PFSK-1 (cell line): ENCODE data around the gene QRFPR.

Source experiments
- FOXP2 ChIP-seq: optimal IDR thresholded peaks from 2 replicates; pipeline ENCODE3; 2011; ENCODE audit warnings: borderline replicate concordance, control low read depth, inconsistent platforms; ENCODE audit not compliant: insufficient read depth; ENCODE audit errors: extremely low read length, extremely low read depth
- POLR2AphosphoS5 ChIP-seq: IDR thresholded peaks from 2 replicates; pipeline ENCODE4 v1.6.1; 2012; ENCODE audit warnings: low read depth, mild to moderate bottlenecking, control low read depth, low read length, moderate library complexity
- REST ChIP-seq, 2 experiments: IDR thresholded peaks; 2 replicates each; pipeline versions ENCODE4 v1.6.1 to v1.8.0; 2011 to 2012; ENCODE audit warnings: low read depth in 2 of 2, low read length in 2 of 2, control low read depth in 1 of 2, inconsistent platforms in 1 of 2, mild to moderate bottlenecking in 1 of 2, moderate library complexity in 1 of 2; ENCODE audit not compliant: insufficient read depth in 1 of 2

Gene QRFPR

GRCh38 chr4:121278811-121279368 lies 101.9 kb downstream of the QRFPR start:
- no peak for TF ChIP-seq POLR2AphosphoS5
- no peak for TF ChIP-seq FOXP2
- no peak for TF ChIP-seq REST (IDR thresholded peaks at IDR 0.05; ENCODE audit: insufficient read depth in 1 of 2, low read depth in 2 of 2, low read length in 2 of 2)
